GM21737 (cell line): Measurements from ENCODE around the gene OR13J1.
"Not testable (repeated sequence)": the region's sequence is repeated elsewhere in the genome, so short reads cannot be mapped to it uniquely, and the experiment has no call there.

ENCODE experiments used
- ATAC-seq: cut with Tn5 transposase; IDR thresholded peaks from one replicate; pipeline ENCODE4 v1.9.1; 2021; ENCODE audit warnings: mild to moderate bottlenecking, moderate library complexity; ENCODE audit not compliant: unreplicated experiment

OR13J1 gene

DNA sequence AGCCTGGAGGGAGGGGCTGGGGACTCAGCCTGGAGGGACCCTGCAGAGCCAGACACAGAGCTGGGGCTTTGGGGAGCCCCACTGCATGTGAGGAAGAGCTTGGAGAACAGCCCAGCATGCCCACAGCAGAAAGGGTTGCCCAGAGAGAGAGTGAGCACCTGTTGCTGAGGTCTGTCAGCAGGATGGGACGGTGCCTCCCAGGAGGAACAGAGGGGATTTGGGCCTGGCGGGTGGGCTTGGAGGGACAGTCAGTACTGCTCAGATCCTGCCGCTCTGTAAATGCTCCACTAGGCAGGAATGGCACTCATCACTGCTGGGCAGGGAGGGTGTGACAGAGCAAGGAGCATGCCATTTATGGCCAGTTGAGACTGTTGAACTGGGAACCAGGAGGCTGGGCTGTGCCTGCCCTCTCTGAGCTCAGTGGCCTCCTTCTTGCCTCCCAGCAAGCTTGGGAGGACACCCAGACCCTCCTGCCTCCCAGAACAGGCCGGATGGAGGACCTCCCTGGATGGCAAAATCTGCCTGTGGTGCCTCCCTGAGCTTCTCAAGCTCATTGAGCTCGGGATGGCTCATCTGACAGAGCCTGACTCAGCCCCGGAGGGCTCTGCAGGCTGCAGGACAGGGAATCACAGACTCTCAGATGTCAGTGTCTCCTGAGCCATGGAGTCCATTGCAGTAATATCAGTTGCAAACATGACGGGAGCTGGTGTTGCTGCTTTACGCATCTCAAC, 35.0 kb upstream of the OR13J1 start:
- ATAC-seq = no peak

DNA sequence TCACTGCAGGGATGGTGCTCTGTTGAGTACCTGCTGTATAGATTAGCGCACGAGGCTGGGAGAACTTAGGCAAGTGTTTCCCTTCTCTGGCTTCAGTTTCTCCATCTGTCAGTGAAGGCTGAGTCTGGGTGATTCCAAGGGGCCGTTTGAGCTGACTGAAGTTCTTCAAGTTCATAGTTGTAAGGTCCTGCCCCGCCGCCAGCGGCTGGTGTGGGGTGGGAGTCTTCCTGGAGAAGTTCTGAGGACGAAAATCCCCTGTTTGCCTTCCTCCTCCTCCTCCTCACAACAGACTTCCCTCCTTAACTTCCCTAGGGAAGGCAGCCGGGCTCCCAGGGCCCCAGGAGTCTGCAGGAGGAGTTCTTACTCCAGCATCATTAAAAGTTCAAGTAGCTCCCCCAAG, 34.1 kb upstream of the OR13J1 start:
- no peak for ATAC-seq

DNA sequence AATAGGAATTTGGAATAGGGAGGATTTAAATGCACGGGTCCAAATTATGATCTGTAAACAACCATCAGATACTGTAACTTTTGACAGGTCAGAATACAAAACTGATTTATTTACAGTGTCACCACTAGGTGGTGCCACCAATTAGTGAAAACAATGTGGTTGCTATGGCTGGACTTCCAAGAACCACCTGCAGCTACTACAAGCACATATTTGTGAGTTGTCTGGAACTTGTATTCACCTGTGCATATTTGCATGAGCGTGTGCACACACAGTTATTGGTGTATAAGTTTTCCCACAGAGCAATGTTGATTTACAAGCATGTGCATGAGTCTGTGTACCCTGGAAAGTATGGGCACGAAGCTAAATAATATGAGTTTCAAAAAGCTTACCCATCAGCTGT, 32.8 kb upstream of the OR13J1 start:
- ATAC-seq = no peak

DNA sequence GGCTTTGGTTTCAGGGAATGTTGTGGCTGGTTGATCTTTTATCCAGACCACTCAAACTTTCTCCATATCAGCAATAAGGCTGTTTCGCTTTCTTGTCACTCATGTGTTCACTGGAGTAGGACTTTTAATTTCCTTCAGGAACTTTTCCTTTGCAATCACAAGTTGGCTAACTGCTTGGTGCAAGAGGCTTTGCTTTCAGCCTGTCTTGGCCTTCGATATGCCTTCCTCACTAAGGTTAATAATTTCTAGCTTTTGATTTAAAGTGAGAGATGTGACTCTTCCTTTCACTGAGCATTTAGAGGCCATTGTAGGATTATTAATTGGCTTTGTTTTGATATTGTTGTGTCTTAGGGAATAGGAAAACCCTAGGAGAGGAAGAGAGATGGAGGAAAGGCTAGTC, 28.8 kb upstream of the OR13J1 start:
- no peak for ATAC-seq

DNA sequence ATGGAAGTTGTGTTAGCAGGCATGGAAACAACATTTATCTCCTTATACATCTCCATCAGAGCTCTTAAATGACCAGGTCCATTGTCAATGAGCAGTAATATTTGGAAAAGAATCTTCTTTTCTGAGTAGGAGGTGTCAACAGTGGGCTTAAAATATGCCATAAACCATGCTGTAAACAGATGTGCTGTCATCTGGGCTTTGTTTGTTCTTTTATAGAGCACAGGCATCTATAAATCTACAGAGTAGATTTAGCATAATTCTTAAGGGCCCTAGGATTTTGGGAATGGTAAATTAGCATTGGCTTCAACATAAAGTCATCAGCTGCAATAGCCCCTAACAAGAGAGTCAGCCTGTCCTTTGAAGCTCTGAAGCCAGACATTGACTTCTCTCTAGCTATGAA, 28.1 kb upstream of the OR13J1 start:
- ATAC-seq = no peak

DNA sequence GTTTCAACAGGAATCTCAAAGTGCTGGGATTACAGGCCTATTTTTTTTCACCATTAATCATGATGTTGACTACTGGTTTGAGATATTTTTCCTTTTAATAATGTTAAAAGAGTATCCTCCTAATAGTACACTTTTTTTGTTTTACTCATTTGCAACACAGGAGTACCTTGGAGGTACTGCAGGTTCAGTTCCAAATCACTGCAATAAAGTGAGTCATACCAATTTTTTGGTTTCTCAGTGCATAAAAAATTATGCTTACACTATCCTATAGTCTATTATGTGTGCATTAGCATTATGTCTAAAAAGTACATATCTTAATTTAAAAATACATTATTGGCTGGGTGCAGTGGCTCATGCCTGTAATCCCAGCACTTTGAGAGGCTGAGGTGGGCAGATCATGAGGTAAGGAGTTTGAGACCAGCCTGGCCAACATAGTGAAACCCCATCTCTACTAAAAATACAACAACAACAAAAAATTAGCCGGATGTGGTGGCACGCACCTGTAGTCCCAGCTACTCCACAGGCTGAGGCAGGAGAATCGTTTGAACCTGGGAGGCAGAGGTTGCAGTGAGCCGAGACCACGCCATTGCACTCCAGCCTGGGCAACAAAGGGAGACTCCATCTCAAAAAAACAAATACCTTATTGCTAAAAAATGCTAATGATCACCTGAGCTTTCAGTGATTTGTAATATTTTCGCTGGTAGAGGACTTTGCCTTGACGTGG, 27.3 kb upstream of the OR13J1 start:
- not testable (repeated sequence) for ATAC-seq

DNA sequence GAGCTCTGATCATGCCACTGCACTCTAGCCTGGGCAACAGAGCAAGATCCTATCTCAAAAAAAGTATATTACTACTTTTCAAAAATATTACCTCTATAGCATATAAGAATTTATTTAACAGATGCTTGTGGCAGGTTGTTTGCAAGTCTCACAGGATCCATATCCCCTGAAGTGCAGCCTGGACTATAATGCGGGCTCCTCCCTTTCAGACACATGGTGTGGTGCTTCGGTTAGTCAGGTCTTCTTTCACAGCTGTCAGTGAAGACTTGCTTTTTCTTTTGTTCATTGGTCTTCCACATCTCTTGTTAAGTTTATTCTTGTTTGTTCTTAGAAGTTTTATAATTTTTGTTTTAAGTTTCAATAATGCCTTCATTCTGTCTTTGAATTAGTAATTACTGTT, 26.4 kb upstream of the OR13J1 start:
- no peak for ATAC-seq

DNA sequence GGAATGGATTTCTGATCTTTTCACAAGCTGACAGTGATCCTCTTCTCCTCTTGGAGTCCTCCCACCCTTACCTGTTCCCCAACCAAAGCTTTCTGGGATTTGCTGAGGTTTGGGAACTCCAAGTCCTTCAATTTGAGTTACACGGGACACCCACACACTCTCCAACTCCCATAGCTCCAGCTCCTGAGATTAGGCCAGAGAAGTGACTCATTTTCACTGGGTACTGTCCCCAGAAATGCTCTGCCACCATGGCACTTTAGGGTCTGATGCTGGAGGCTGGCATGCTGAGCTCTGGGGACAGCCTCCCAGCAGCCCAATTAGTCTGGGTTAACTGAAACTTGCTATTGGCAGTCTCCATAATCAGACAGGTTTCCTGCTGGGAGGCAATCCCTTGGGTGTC, 21.9 kb upstream of the OR13J1 start:
- no peak for ATAC-seq

DNA sequence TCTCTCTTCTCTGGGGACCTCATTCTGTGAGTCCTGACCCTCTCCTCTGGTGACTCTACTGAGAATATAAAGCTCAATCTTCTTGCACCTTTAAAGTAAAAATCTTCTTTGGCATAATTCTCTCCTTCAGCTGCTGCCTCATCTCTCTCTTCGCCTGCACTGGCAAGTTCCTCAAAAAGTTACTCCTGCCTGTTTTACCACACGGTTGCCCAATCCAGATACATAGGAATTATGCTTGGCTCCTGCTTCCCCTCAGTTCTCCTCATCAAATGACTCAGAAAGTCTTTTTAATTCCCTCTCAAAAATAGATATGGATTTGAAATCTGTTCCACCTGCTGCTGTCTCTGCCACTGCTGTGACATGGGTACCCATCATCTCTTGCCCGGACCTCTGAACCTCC, 21.4 kb upstream of the OR13J1 start:
- ATAC-seq = no peak

DNA sequence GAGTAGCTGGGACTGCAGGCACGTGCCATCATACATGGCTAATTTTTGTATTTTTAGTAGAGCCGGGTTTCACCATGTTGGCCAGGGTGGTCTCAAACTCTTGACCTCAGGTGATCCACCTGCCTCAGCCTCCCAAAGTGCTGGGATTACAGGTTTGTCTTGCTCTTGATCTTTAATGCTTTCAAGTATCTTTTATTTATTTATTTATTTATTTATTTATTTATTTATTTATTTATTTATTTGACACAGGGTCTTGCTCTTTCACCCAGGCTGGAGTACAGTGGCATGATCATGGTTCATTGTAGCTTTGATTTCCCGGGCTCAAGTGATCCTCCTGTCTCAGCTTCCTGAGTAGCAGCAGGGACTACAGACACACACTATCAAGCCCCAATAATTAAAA, 14.7 kb upstream of the OR13J1 start:
- ATAC-seq = not testable (repeated sequence)

DNA sequence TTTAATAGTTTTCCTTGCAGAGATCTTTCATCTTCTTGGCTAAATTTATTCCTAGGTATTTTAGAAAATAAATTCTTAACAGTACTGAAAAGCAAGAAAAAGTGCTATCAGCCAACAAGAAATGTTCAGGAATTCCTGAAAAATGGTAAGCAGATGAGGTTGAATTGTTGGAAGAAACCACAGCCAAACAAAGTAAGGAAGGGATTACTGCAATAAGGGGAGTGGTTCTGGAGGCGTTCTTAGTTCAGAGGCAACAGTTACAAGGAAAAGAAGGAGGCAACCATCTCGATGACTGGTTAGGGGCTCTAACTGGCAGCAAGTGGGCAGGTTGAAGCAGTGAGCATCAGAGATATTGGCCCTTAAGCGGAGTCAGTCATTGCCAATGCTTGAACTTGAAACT, 12.8 kb upstream of the OR13J1 start:
- no peak for ATAC-seq

DNA sequence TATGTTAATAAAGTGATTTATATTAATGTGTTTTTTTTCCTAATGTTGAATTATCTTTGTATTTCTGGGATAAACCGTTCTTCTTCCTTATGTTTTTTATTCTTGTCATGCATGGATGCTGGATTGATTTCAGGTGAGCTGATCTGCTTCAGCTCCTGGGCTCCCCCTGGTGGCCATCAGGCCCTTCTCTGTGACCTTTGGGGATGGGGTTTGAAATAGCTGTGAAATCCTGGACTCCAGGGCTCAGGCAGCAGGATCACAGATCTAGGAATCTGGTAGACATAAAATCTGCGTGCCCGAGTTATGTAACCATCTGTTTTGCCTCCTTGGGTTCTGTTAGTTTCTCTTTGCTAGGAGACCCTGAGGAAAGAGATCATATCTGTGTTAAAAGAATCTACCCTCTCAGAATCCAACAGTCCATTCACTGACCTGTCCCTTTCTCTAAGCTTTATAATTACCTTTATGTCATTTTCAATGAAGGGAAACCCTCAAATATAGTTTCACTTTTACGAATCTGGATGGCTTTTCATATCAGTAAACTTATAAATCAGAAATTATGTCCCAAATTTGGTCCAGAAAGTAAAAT, 12.2 kb upstream of the OR13J1 start:
- no peak for ATAC-seq

DNA sequence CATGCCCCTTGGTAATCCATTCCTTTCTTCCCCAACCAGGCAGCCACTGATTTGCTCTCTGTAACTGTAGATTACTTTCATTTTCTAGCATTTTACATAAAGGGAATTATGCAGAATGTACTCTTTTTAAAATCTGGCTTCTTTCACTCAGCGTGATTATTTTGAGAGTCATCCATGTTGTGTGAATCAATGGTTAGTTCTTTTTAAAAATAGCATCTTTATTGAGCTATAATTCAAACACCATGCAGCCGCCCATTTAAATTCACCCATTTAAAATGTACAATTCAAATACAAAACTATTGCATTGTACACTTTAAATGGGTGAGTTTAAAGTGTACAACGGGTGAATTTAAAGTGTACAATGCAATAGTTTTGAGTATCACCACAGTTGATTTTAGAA, 2.3 kb upstream of the OR13J1 start:
- no peak for ATAC-seq

DNA sequence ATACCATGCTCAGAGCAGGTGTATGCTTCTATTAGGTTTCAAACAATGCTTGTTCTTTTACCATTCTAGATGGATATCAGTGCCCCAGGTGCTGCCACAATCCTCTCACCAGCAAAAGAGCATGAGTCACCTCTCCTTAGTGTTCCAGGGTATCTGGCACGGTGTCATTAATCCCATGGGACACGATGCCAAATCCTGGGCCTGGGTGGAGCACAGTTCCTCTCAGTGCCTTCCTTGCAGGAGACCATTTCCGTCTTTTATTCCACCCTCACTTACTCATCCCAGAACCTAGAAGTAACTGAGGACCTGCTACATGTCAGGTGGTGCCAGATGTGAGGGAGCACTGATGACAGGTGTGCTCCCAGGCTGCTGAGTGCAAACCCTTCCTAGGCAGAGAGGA, 1.3 kb upstream of the OR13J1 start:
- ATAC-seq = no peak

DNA sequence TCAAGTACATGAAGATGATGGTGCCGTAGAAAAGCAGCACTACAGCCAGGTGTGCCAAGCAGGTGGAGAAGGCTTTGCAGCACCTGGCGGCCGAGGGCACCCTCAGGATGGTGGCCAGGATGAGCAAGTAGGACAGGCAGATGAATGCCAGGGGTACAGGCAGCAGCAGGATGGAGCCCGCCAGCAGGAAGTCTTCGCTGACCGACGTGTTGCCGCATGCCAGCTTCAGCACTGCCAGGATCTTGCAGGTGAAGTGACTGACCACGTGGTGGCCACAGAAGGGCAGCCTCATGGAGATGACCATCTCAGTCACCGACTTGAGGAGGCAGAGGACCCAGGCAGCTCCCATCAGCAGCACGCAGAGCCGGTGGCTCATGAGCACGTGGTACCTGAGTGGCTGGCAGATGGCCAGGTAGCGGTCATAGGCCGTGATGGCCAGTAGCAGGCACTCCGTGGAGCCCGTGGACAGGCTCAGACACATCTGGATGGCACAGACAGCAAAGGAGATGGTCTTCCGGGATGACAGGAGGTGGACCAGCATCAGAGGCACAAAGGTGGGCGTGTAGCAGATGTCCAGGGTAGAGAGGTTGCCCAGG, 482 bp downstream of the OR13J1 start:
- no peak for ATAC-seq

DNA sequence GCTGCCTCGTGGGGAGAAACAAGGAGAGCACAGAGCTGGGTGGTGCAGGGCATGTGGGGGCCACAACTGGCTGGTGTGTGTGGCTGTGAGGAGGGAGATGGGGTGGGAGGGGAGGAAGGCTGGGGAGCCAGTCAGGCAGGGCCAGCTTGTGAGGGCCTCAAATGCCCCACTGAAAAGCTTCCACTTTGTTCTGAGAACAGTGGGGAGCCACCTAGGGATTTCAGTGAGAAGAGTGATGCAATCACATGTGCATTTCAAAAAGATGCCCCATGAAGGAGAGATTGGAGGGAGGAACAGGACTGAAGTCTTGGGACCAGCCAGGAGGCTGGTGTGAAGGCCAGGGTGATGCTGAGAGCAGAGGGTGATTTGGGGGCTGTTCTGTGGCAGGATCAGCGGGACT, 1.3 kb downstream of the OR13J1 start:
- no peak for ATAC-seq

DNA sequence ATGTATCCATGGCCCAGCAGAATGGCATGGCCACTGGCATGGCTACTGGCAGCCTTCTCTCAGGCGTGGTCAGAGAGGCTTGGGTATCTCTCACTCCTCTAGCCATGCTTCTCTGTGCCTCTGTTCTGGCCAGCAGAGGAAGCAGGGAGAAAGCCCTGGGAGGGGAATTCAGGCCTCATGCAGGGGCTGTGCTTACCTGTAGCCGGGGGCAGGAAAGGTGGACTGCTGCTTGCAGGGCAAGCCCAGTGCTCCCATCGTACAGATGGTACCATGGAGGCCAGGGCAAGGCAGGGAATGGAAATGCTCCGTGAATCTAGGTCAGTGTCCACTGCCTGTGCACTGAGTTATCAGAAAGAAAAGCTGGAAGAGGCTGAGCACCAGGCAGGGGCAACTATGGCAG, 2.7 kb downstream of the OR13J1 start:
- no peak for ATAC-seq

DNA sequence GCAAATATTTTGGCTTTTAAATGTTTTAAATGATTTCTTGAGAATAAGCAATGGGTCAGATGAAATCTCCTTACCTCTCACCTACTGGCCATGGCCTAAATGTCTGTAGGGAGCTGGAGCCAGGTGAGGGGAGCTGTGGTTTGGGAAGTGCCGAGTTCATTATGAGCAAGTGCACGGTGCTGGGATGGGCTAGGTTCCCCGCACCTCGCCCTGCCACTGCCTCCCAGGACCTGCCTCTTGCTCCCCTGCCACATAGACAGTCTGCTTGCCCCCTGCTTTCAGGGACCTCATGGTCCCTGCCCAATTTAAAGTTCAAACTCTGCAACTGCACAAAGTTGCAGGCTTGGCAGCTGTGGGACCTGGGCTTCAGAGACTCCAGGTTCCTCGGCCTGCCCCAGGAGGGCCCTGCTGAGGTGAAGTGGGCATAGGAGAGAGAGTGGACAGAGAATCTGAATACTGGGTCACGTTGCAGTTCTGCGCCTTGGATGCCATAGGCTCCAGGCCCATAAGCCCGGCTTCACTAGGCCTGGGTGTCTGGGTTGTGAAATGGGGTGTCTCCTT, 5.4 kb downstream of the OR13J1 start:
- no peak for ATAC-seq

DNA sequence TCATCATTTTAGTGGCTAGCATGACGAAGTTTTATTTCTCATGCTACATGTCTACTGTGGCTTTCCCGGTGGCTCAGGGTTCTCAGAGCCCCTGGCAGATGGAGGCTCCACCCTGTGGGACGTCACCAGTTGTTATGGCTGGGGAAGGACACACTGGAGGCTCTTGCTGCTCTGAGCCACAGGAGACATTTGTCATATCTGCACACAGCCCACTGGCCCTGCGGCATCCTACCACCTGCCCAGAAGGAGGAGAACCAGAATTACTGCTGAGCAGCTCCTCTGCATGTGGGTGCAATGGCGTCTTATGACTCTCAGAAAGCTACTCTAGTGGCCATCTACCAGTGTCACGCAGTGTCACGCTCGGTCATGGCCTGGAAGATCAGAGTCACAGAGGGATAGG, 6.6 kb downstream of the OR13J1 start:
- ATAC-seq = no peak

DNA sequence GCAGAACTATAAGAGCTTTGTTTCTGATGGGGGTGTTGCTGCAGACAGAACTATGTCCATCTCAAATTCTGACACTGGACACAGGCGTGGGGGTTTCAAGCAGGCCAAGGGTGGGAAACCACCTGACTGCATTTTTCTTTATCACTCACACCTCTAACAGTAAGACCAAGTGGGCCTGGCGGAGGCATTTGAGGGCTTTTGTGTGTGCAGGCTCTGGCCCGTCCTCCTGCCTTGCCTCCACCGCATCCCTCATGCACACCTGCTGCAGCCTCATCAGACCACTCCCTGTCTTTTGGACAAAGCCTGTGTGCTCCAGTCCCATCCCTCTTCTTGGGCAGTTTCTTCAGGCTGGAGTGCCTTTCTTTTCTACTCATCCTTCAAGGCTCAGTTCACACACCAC, 7.9 kb downstream of the OR13J1 start:
- ATAC-seq = no peak

DNA sequence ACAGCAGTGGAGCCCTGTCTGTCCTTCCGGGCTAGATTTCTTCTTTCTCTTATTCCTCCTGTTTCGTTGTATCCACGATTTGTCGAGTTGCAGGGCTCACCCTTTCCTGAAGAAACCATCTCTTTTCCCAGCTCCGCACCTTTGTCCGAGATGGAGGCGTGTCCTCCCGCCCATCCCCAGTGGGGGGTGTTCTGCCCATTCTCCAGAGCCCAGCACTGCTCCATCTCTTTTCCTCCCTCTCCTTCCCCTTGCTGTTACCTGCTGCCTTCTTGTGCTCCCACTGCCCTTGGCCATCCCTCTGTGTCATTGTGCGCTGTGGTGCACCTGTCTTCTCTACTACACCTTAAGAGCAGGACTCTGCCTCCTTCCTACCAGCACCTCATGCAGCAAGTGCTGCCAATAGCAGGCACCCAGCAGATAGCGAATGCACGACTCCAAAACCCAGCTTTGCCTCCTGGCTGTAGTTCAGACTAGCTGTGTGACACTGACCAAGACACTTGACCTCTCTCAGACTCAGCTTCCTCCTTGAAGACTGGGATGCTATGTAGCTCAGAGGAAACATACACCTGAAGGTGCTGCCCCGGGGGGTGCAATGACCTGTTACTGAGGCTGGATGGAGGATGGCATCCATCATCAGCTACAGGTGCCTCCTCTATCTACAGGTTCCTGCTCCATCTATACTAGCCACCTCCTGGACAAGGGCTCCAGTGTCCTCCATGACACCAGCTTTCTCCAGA, 8.9 kb downstream of the OR13J1 start:
- no peak for ATAC-seq
